ENCODE data around the gene CCSER1. TPM values are rescaled to one million over a fixed set of nuclear protein-coding genes. Genes with fewer than 3 reads are reported as not detected.

The CCSER1 gene
- total RNA-seq, 1 experiment from 2014 or later: 10.1 TPM

GRCh38 chr4:91502365-91502764, 1375.2 kb downstream of the CCSER1 start:
- Histone ChIP-seq H3K27me3 (no peaks in the 10 kb centered on the region), H3K9me3 (replicated peaks) (no peaks in the 10 kb centered on the region; the same call in 1 of the 2 replicates), H3K36me3 (no peaks in the 10 kb centered on the region), H3K4me3 (no peak overlapping the region), H3K4me1 (no peaks in the 10 kb centered on the region), H3K27ac (no peak overlapping the region)
- DNase-seq: peak; percentile 11 to 56

- no peak for DNase-seq
- H3K4me1 ChIP-seq: no peaks in the 10 kb centered on the region
- no peak overlapping the region for H3K27ac ChIP-seq
- no peaks in the 10 kb centered on the region for H3K27me3 ChIP-seq
- no peak overlapping the region for H3K4me3 ChIP-seq
- no peaks in the 10 kb centered on the region for H3K9me3 ChIP-seq (replicated peaks)
- H3K36me3 ChIP-seq: no peaks in the 10 kb centered on the region
Measured at GRCh38 chr4:91513326-91513725, 1386.1 kb downstream of the CCSER1 start.

- H3K27me3 ChIP-seq: no peaks in the 10 kb centered on the region
- no peak overlapping the region for H3K4me3 ChIP-seq
- H3K27ac ChIP-seq: no peak overlapping the region
- H3K4me1 ChIP-seq: no peaks in the 10 kb centered on the region
- no peaks in the 10 kb centered on the region for H3K36me3 ChIP-seq
- no peak for DNase-seq
- H3K9me3 ChIP-seq (replicated peaks): peaks cover 3% of the 10 kb centered on the region; the same call in 1 of the 2 replicates
Measured at GRCh38 chr4:91519155-91519554, 1392.0 kb downstream of the CCSER1 start.

GRCh38 chr4:91525621-91526020, 1398.4 kb downstream of the CCSER1 start:
- no peak overlapping the region for H3K27ac ChIP-seq
- no peaks in the 10 kb centered on the region for H3K36me3 ChIP-seq
- H3K9me3 ChIP-seq (replicated peaks): peaks cover 3% of the 10 kb centered on the region; the same call in 1 of the 2 replicates
- 0 out of 2 replicates have a peak, but pooled peaks cover 3% of the 10 kb centered on the region for H3K27me3 ChIP-seq
- H3K4me3 ChIP-seq: no peak overlapping the region
- H3K4me1 ChIP-seq: no peaks in the 10 kb centered on the region
- no peak for DNase-seq

GRCh38 chr4:91527056-91527455, 1399.9 kb downstream of the CCSER1 start:
- Histone ChIP-seq H3K27ac (no peak overlapping the region), H3K9me3 (replicated peaks) (no peaks in the 10 kb centered on the region), H3K27me3 (0 out of 2 replicates have a peak, but pooled peaks cover 3% of the 10 kb centered on the region), H3K4me3 (no peak overlapping the region), H3K36me3 (no peaks in the 10 kb centered on the region), H3K4me1 (no peaks in the 10 kb centered on the region)
- no peak for DNase-seq

- no peaks in the 10 kb centered on the region for H3K27me3 ChIP-seq
- no peak for DNase-seq
- H3K27ac ChIP-seq: no peak overlapping the region
- H3K36me3 ChIP-seq: no peaks in the 10 kb centered on the region
- H3K4me1 ChIP-seq: no peaks in the 10 kb centered on the region
- H3K4me3 ChIP-seq: no peak overlapping the region
- H3K9me3 ChIP-seq (replicated peaks): no peaks in the 10 kb centered on the region; the same call in 1 of the 2 replicates
Measured at GRCh38 chr4:91567594-91567993, 1440.4 kb downstream of the CCSER1 start.

GRCh38 chr4:91577864-91578263, 1450.7 kb downstream of the CCSER1 start:
- Histone ChIP-seq H3K27ac (no peak overlapping the region), H3K27me3 (no peaks in the 10 kb centered on the region; the same call in 1 of the 2 replicates), H3K9me3 (replicated peaks) (no peaks in the 10 kb centered on the region), H3K4me1 (no peaks in the 10 kb centered on the region), H3K36me3 (no peaks in the 10 kb centered on the region), H3K4me3 (no peak overlapping the region)
- DNase-seq: no peak

- H3K36me3 ChIP-seq: no peaks in the 10 kb centered on the region
- DNase-seq: no peak
- no peaks in the 10 kb centered on the region for H3K4me1 ChIP-seq
- H3K27me3 ChIP-seq: no peaks in the 10 kb centered on the region
- no peaks in the 10 kb centered on the region for H3K9me3 ChIP-seq (replicated peaks)
- no peak overlapping the region for H3K27ac ChIP-seq
- no peak overlapping the region for H3K4me3 ChIP-seq
Measured at GRCh38 chr4:91590260-91590659, 1463.1 kb downstream of the CCSER1 start.

- no peak for DNase-seq
- Histone ChIP-seq H3K4me3 (no peak overlapping the region), H3K36me3 (no peaks in the 10 kb centered on the region), H3K4me1 (no peaks in the 10 kb centered on the region), H3K9me3 (replicated peaks) (no peaks in the 10 kb centered on the region), H3K27ac (no peak overlapping the region), H3K27me3 (no peaks in the 10 kb centered on the region)
Measured at GRCh38 chr4:91592125-91592524, 1464.9 kb downstream of the CCSER1 start.

GRCh38 chr4:91596718-91597117, 1469.5 kb downstream of the CCSER1 start:
- DNase-seq: no peak
- no peak overlapping the region for H3K4me3 ChIP-seq
- H3K4me1 ChIP-seq: no peaks in the 10 kb centered on the region
- H3K9me3 ChIP-seq (replicated peaks): no peaks in the 10 kb centered on the region
- H3K36me3 ChIP-seq: no peaks in the 10 kb centered on the region
- no peak overlapping the region for H3K27ac ChIP-seq
- 0 out of 2 replicates have a peak, but pooled peaks cover 5% of the 10 kb centered on the region for H3K27me3 ChIP-seq

GRCh38 chr4:91598696-91599095, 1471.5 kb downstream of the CCSER1 start:
- Histone ChIP-seq H3K36me3 (no peaks in the 10 kb centered on the region), H3K9me3 (replicated peaks) (no peaks in the 10 kb centered on the region), H3K4me1 (no peaks in the 10 kb centered on the region), H3K27ac (no peak overlapping the region), H3K27me3 (0 out of 2 replicates have a peak, but pooled peaks cover 5% of the 10 kb centered on the region), H3K4me3 (no peak overlapping the region)
- DNase-seq: no peak

- no peak for DNase-seq
- Histone ChIP-seq H3K9me3 (replicated peaks) (no peaks in the 10 kb centered on the region), H3K27ac (no peak overlapping the region), H3K4me1 (no peaks in the 10 kb centered on the region), H3K4me3 (no peak overlapping the region), H3K27me3 (0 out of 2 replicates have a peak, but pooled peaks cover 5% of the 10 kb centered on the region), H3K36me3 (no peaks in the 10 kb centered on the region)
Measured at GRCh38 chr4:91600301-91600700, 1473.1 kb downstream of the CCSER1 start.

- Histone ChIP-seq H3K4me1 (no peaks in the 10 kb centered on the region), H3K4me3 (no peak overlapping the region)
- DNase-seq: no peak
Measured at GRCh38 chr4:91601401-91601800, 1474.2 kb downstream of the CCSER1 start.

GRCh38 chr4:91611782-91612181, 1484.6 kb downstream of the CCSER1 start:
- Histone ChIP-seq H3K4me1 (no peaks in the 10 kb centered on the region), H3K27me3 (no peaks in the 10 kb centered on the region), H3K27ac (no peak overlapping the region), H3K9me3 (replicated peaks) (no peaks in the 10 kb centered on the region), H3K4me3 (no peak overlapping the region), H3K36me3 (no peaks in the 10 kb centered on the region)
- DNase-seq: no peak

More at GRCh38 chr4:91601401-91601800, 1474.2 kb downstream of the CCSER1 start:
- Histone ChIP-seq H3K9me3 (replicated peaks) (no peaks in the 10 kb centered on the region), H3K36me3 (no peaks in the 10 kb centered on the region), H3K27ac (no peak overlapping the region), H3K27me3 (0 out of 2 replicates have a peak, but pooled peaks cover 5% of the 10 kb centered on the region)

- Histone ChIP-seq H3K27me3 (no peaks in the 10 kb centered on the region), H3K9me3 (replicated peaks) (no peaks in the 10 kb centered on the region), H3K27ac (no peak overlapping the region), H3K4me3 (no peak overlapping the region), H3K4me1 (no peaks in the 10 kb centered on the region), H3K36me3 (no peaks in the 10 kb centered on the region)
- DNase-seq: no peak
Measured at GRCh38 chr4:91620952-91621351, 1493.8 kb downstream of the CCSER1 start.

GRCh38 chr4:91621446-91621845, 1494.3 kb downstream of the CCSER1 start:
- DNase-seq: no peak
- no peaks in the 10 kb centered on the region for H3K9me3 ChIP-seq (replicated peaks)
- no peaks in the 10 kb centered on the region for H3K36me3 ChIP-seq
- no peaks in the 10 kb centered on the region for H3K27me3 ChIP-seq
- no peaks in the 10 kb centered on the region for H3K4me1 ChIP-seq
- H3K27ac ChIP-seq: no peak overlapping the region
- no peak overlapping the region for H3K4me3 ChIP-seq

Measured in SJCRH30 (cell line).